Measurements from ENCODE around the gene UCK2. TPM values are rescaled to one million over a fixed set of nuclear protein-coding genes. Genes with fewer than 3 reads are reported as not detected.

UCK2 gene
- total RNA-seq, 2 donors from 2014 or later, result 8.8 to 19.3 TPM

- no peak for TF ChIP-seq CTCF (IDR thresholded peaks at IDR 0.05)
- Histone ChIP-seq H3K4me3 (no peak overlapping the region), H3K9me3 (no peaks in the 10 kb centered on the region), H3K27ac (no peak overlapping the region), H3K36me3 (no peaks in the 10 kb centered on the region), H3K27me3 (no peaks in the 10 kb centered on the region), H3K4me1 (peaks cover 0 to 7% of the 10 kb centered on the region in 2 donors)
- no peak for DNase-seq (ENCODE audit: low spot score)
Measured at GRCh38 chr1:165925498-165926079, 98.2 kb downstream of the UCK2 start.

DNA sequence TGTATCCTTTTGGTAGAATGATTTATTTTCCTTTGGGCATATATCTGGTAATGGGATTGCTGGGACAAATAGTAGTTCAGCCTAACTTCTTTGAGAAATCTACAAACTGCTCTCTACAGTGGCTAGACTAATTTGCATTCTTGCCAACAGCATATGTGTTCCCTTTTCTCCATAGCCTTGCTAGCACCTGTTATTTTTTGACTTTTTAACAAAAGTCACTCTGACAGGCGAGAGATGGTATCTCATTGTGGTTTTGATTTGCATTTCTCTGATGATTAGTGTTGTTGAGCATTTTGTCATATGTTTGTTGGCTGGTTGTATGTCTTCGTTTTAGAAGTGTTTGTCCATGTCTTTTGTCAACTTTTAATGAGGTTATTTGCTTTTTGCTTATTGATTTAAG is 99.8 kb downstream of the UCK2 start:
- Histone ChIP-seq H3K9me3 (no peaks in the 10 kb centered on the region), H3K27me3 (no peaks in the 10 kb centered on the region), H3K36me3 (no peaks in the 10 kb centered on the region), H3K4me1 (peaks cover 0 to 7% of the 10 kb centered on the region in 2 donors), H3K27ac (no peak overlapping the region), H3K4me3 (no peak overlapping the region)
- no peak for DNase-seq (ENCODE audit: low spot score)
- TF ChIP-seq CTCF (IDR thresholded peaks at IDR 0.05), result no peak

- Histone ChIP-seq H3K27me3 (no peaks in the 10 kb centered on the region), H3K9me3 (no peaks in the 10 kb centered on the region), H3K4me3 (no peak overlapping the region), H3K4me1 (peaks cover 0 to 7% of the 10 kb centered on the region in 2 donors), H3K27ac (no peak overlapping the region), H3K36me3 (no peaks in the 10 kb centered on the region)
- peak; percentile 60 to 74 for TF ChIP-seq CTCF (IDR thresholded peaks at IDR 0.05)
- DNase-seq (ENCODE audit: low spot score), result no peak
Measured at GRCh38 chr1:165928075-165928731, 100.8 kb downstream of the UCK2 start.

DNA sequence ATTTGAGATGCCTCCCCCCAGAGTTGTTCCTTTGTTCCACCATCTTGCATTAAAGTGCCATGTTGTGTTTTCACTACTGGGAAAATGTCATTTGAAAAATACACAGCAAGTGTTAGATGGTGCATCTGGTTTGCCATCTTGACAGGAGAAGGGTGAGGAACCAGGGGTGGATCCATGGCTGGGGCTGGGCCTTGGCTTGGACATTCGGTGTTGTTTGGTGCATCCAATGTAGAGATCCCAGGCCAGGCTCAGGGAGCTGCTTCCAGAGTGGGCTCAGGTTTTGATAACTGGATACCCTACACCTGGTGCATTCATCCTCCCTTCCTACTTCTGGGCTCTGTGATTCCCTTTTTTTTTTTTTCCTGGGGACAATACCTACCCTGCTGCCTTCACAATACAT is 103.5 kb downstream of the UCK2 start:
- no peaks in the 10 kb centered on the region for H3K9me3 ChIP-seq
- DNase-seq (ENCODE audit: low spot score), result no peak
- no peaks in the 10 kb centered on the region for H3K36me3 ChIP-seq
- no peaks in the 10 kb centered on the region for H3K4me1 ChIP-seq
- H3K4me3 ChIP-seq, result no peak overlapping the region
- TF ChIP-seq CTCF (IDR thresholded peaks at IDR 0.05), result no peak
- no peaks in the 10 kb centered on the region for H3K27me3 ChIP-seq
- no peak overlapping the region for H3K27ac ChIP-seq

DNA sequence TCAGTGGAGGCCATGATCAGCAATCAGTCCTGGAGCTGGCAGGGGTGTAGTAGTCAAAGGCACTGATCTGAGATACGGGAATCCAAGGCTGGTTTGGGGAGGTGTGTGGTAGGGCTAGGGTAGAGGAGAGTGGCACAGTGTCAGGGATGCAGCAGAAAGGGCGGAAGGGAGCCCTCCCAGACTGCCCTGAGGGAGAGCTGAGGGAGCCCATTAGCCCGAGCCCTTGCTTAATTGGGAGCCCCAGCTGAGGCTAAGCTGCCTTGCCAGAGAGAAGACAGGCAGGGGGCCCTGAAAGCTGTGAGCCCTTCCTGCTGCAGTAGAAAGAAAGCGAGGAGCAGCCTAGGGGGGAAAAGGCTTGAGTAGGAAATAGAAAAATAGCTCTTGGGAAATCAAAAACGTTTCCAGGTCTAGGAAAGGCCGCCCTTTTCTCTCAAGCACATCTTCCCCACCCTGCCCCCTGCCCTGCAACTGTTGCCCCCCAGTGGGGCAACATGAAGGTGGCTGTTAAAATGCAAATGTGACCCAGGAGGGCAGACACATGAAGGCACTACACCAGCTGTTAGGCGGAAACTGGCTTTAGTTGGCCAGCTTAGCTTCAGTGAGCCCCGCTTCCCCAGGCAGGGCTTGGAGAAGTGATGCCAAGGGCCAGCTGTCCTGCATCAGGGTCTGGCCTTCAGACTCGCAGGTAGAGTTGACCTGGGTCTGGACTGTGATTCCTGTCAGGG is 106.2 kb downstream of the UCK2 start:
- H3K36me3 ChIP-seq, result no peaks in the 10 kb centered on the region
- no peak for DNase-seq (ENCODE audit: low spot score)
- no peak overlapping the region for H3K27ac ChIP-seq
- no peaks in the 10 kb centered on the region for H3K9me3 ChIP-seq
- no peak overlapping the region for H3K4me3 ChIP-seq
- no peaks in the 10 kb centered on the region for H3K4me1 ChIP-seq
- TF ChIP-seq CTCF (IDR thresholded peaks at IDR 0.05), result no peak
- no peaks in the 10 kb centered on the region for H3K27me3 ChIP-seq

Measured in right atrium auricular region (tissue), 2 donors.